Heart left ventricle (tissue), 13 donors: ENCODE measurements around the gene KIF26B.

Source experiments
- CTCF ChIP-seq, 12 donors: fragments of 200-600 bp; sonication (generic) in 4 of 12; IDR thresholded peaks; one replicate each; pipeline versions ENCODE4 v1.5.0 to v1.8.0; 2018 to 2022; ENCODE audit warnings: antibody characterized with exemption in 12 of 12, mild to moderate bottlenecking in 5 of 12
- POLR2A ChIP-seq, 2 donors: fragments of 450-650 bp; IDR thresholded peaks; one replicate each; pipeline ENCODE4 v1.6.1; 2017; ENCODE audit warnings: antibody characterized with exemption in 2 of 2, mild to moderate bottlenecking in 2 of 2, moderate library complexity in 2 of 2
- donor health status: ischemic (EF 13 %, LVEDD 7.1; RV severe dilation, severe dysfunction).
- donor health status: DM: no; HTN: yes; CAD: no.
- donor health status: DM: no; HTN: no; CAD: no.
- donor health status: ischemic (EF 25% LVEDD 6.9; RV normal size, moderate dysfunction).
- donor health status: ischemic (EF 25% LVEDD 5.7; RV mildly dilated, moderate dysfunction).
- donor health status: ischemic (EF 35%, LVEDD 5.7; RV mildly dilated, moderate dysfunction).
- donor health status: nonischemic (EF 11% LVEDD 7.7; RV severe dilation, severe dysfunction).
- donor health status: DM: yes; HTN: yes; CAD: no.
- donor health status: PGD.
- donor health status: ischemic (EF 29% LVEDD 5.4; RV normal size, mild dysfunction).
- donor health status: nonischemic (EF 23%, LVEDD 6.1; RV moderate dilation, normal function).

DNA sequence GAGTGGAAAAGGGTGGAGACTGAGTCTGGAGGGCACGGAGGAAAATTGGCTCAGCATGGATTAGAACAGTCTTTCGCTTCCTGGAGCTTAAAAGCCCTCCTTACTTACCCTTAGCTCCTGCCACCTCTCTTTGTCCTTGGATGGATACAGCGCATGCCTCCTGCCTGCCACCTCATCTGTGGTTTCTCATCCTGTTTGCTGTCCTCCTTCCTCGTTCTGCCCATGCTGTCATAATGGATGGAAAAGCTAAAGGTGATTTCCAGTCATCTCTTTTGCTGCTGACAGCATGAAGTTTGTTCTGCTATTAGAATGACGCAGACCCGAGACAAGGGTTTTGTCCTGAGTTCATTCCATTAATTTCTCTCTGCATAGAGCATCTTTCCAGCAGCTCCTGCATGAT is 425.9 kb downstream of the KIF26B start:
- TF ChIP-seq POLR2A (IDR thresholded peaks at IDR 0.05) = no peak
- no peak for TF ChIP-seq CTCF (IDR thresholded peaks at IDR 0.05)
